Spinal cord (tissue), 10 donors: Measurements from ENCODE around the gene NR4A2. TPM values are rescaled to one million over a fixed set of nuclear protein-coding genes. Genes with fewer than 3 reads are reported as not detected.

Experiments used
- DNase-seq, 6 donors: peaks; one replicate each; pipeline versions ENCODE4 v3.0.0 to v3.0.0-alpha.2; 2013 to 2015; ENCODE audit warnings: low spot score in 6 of 6, low read depth in 4 of 6
- H3K27ac ChIP-seq: one replicate; pipeline ENCODE4 v1.5.1; 2013; ENCODE audit warnings: low read depth, low read length, control low read depth
- H3K27me3 ChIP-seq: one replicate; pipeline ENCODE4 v1.6.1; 2013; ENCODE audit warnings: low read length; ENCODE audit not compliant: control insufficient read depth, insufficient read depth
- H3K36me3 ChIP-seq: one replicate; pipeline ENCODE4 v1.6.1; 2013; ENCODE audit warnings: low read length; ENCODE audit not compliant: control insufficient read depth, insufficient read depth
- H3K4me1 ChIP-seq: one replicate; pipeline ENCODE4 v1.6.1; 2013; ENCODE audit warnings: low read length; ENCODE audit not compliant: control insufficient read depth, insufficient read depth
- H3K4me3 ChIP-seq: one replicate; pipeline ENCODE4 v1.5.1; 2013; ENCODE audit warnings: low read depth, low read length, control low read depth
- H3K9me3 ChIP-seq: one replicate; pipeline ENCODE4 v1.6.1; 2013; ENCODE audit warnings: low read length; ENCODE audit not compliant: control insufficient read depth, insufficient read depth
- WGBS: methylation state at CpG from one replicate; pipeline ENCODE4 v1.1.5; 2013; ENCODE audit warnings: missing lambda C conversion rate; ENCODE audit not compliant: insufficient coverage; 5-methylcytosine and 5-hydroxymethylcytosine counted together
- long read RNA-seq, 4 donors: transcript quantifications; one replicate each; lab custom pipeline, GENCODE V29; 2026
- polyA plus RNA-seq, 2 donors: library from polyadenylated mRNA; unstranded; fragments of 120-200 nt; gene quantifications; one replicate each; pipeline ENCODE4 v1.2.1, GENCODE V29; 2013; ENCODE audit not compliant: insufficient read length in 2 of 2
- total RNA-seq, 2 donors: library from RNA; depleted of rRNA in 1 of 2; stranded (reverse); fragments of 120-200 nt in 1 of 2; fragments of >200 nt in 1 of 2; gene quantifications; one replicate each; pipeline versions ENCODE4 v1.2.3 to v1.2.4, GENCODE V29; 2013 to 2014
- donor health status: healthy.

The NR4A2 gene
- 1 to 10 TPM; 4.0 to 6.4 TPM for total RNA-seq
- polyA plus RNA-seq = 1 to 10 TPM; 5.1 to 7.6 TPM
- long read RNA-seq, donor 1, partial matches to known transcripts = 0 of 3 reads
- long read RNA-seq, donor 1, other reads (novel, unspliced or antisense) = 0 of 3 reads
- long read RNA-seq, donor 2 = 0 reads
- long read RNA-seq, donor 3 = 0 reads
- long read RNA-seq, donor 4 = 0 reads

DNA sequence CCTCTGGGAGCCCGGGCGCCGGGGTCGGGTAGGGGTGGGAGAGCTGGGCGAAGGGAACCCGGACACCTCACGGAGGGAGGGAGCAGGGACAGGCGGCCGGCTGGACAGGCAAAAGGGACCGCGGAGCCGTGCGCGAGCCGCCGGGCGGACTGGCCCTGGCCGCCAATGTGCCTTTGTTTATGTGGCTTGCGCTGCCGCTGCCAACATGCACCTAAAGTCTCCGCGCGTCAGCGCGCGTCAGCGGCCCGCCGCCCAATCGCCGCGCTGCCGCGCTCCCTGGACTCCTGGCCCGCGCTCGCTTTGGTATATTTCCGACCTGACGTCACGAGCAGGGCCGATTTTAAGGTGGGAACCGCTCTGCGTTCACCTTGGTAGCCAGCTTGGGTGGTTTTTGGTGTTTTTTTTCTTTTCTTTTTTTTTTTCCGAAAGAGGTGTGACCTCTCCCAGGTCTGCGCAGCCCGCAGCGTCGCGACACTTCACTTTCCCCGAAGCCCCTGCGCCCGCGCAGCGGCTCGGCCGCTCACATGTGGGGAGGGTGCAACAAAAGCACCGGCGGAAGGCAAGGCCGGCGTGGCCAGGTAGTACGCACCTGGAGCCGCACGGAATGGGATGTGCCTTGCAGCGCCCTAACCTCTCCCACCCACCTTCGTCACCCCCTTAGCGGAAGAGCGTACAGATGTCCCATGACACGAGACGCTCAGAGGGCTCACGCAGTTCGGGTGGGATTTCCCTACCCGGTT is at the start of gene NR4A2:
TSS of gene NR4A2 (minus strand) at position 188 of the 740 bp plus-strand sequence. CDS start 2,535 bp downstream, outside the sequence.
- Histone ChIP-seq H3K4me3 (peak within 1 kb of the TSS; percentile 91), H3K36me3 (no peaks in the 10 kb centered on the region), H3K27ac (peak within 1 kb of the TSS; percentile 99), H3K9me3 (no peaks in the 10 kb centered on the region), H3K4me1 (peaks cover 49% of the 10 kb centered on the region), H3K27me3 (peaks cover 78% of the 10 kb centered on the region)
- peak in 3 of 6 donors; percentile 58 to 93 (median 91) for DNase-seq
- WGBS = under 1% methylated on average over 72 of the region's 72 CpGs

- H3K36me3 ChIP-seq = no peaks in the 10 kb centered on the region
- no peaks in the 10 kb centered on the region for H3K9me3 ChIP-seq
- no peak overlapping the region for H3K27ac ChIP-seq
- no peak for DNase-seq
- no peak overlapping the region for H3K4me3 ChIP-seq
- no peaks in the 10 kb centered on the region for H3K4me1 ChIP-seq
- no peaks in the 10 kb centered on the region for H3K27me3 ChIP-seq
- no CpG with 5 or more reads among the region's 1 CpG for WGBS
These were observed 47.7 kb upstream of the NR4A2 start for GRCh38 chr2:156380117-156380645.

GRCh38 chr2:156379714-156380113 is 47.2 kb upstream of the NR4A2 start:
- Histone ChIP-seq H3K4me1 (no peaks in the 10 kb centered on the region), H3K27ac (no peak overlapping the region), H3K36me3 (no peaks in the 10 kb centered on the region), H3K27me3 (no peaks in the 10 kb centered on the region), H3K4me3 (no peak overlapping the region), H3K9me3 (no peaks in the 10 kb centered on the region)
- DNase-seq = no peak
- no CpG with 5 or more reads among the region's 1 CpG for WGBS

DNA sequence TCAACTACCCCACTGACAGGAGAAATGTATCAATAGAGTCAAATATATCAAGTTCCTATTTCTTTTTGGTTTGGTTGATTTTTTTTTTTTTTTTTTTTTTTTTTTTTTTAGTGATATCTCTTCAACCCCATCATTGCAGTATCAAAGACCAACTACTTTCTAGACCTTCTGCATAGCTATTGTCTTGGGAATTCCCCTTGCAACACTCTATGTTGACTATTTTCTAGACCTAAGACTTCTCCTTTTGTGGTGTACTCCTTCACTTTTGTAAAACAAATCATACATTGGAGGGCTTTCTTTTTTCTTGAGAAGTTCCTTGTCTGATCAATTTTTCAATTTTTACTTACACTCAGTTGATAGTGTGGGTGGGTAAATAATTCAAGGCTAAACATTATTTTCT is 46.5 kb upstream of the NR4A2 start:
- Histone ChIP-seq H3K4me3 (no peak overlapping the region), H3K36me3 (no peaks in the 10 kb centered on the region), H3K27ac (no peak overlapping the region), H3K9me3 (no peaks in the 10 kb centered on the region), H3K4me1 (no peaks in the 10 kb centered on the region), H3K27me3 (no peaks in the 10 kb centered on the region)
- DNase-seq = no peak

GRCh38 chr2:156366753-156367152 is 34.2 kb upstream of the NR4A2 start:
- WGBS = 100% methylated on average over 1 of the region's 4 CpGs
- Histone ChIP-seq H3K27ac (no peak overlapping the region), H3K27me3 (no peaks in the 10 kb centered on the region), H3K4me3 (no peak overlapping the region), H3K4me1 (no peaks in the 10 kb centered on the region), H3K9me3 (no peaks in the 10 kb centered on the region), H3K36me3 (no peaks in the 10 kb centered on the region)
- no peak for DNase-seq

DNA sequence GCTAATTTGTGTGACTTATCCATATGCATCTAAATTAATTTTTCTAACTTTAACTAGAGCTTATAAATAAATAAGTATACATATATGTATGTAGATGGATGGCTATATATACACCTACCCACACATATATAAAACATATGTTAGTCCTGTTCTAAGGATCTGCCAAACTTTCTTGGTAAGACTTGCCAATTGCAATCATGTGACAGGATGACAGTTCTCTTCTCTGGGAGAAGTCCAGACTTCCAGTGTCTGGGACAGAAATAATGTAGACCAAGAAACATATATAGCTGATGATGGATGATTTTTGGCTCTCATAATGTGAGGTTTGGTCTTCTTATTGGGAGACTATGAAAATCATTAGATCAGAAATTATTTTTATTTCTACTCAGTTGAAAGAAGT is 30.6 kb upstream of the NR4A2 start:
- no peaks in the 10 kb centered on the region for H3K4me1 ChIP-seq
- peak in 1 of 6 donors; percentile 73 for DNase-seq

DNA sequence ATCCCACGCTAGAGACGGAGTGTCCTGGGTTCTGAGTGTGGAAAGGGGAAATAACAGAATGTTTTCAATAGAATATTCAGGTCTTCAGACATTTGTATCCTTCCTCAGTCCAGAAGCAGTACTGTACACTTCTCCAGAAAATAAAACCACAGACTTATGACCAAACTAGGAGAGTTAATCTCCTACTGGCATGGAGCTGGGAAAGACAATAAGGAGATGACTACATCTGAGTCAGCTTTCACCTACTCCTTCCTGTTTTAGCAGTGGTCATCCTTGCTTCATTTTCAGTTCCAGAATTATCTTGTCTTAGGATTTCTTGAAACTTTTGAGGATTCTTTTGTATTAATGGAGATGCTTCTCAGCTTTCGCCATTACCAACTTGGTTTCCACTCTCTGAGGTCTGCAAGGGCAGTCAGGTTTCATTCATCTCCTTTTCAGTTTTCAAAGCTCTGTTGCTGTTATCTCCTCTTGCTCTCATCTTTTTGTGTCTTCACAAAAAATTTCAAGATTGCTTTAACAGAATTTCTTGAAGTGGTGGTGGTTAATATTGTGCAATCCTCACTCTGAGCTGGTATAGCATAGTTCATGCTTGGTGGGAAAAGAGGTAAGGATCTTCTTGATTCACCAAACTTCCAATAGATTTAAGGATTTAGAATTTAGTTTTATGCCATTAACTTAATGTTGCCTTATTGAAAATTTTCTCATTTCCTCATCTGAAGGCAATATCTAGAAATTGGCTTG is 23.7 kb upstream of the NR4A2 start:
- WGBS = no CpG with 5 or more reads among the region's 3 CpGs
- no peaks in the 10 kb centered on the region for H3K9me3 ChIP-seq
- no peaks in the 10 kb centered on the region for H3K4me1 ChIP-seq
- H3K27me3 ChIP-seq = no peaks in the 10 kb centered on the region
- no peaks in the 10 kb centered on the region for H3K36me3 ChIP-seq
- no peak overlapping the region for H3K27ac ChIP-seq
- DNase-seq = no peak
- no peak overlapping the region for H3K4me3 ChIP-seq

More for the DNA sequence above, 30.6 kb upstream of the NR4A2 start:
- Histone ChIP-seq H3K36me3 (no peaks in the 10 kb centered on the region), H3K9me3 (no peaks in the 10 kb centered on the region), H3K4me3 (no peak overlapping the region), H3K27ac (no peak overlapping the region), H3K27me3 (no peaks in the 10 kb centered on the region)

- Histone ChIP-seq H3K4me1 (no peaks in the 10 kb centered on the region), H3K36me3 (no peaks in the 10 kb centered on the region), H3K4me3 (no peak overlapping the region), H3K27me3 (no peaks in the 10 kb centered on the region), H3K9me3 (no peaks in the 10 kb centered on the region), H3K27ac (no peak overlapping the region)
- WGBS = no CpG with 5 or more reads among the region's 1 CpG
- DNase-seq = no peak
These were observed 20.4 kb upstream of the NR4A2 start for GRCh38 chr2:156352911-156353310.

- Histone ChIP-seq H3K4me3 (no peak overlapping the region), H3K27me3 (no peaks in the 10 kb centered on the region), H3K9me3 (no peaks in the 10 kb centered on the region), H3K36me3 (no peaks in the 10 kb centered on the region), H3K4me1 (no peaks in the 10 kb centered on the region), H3K27ac (no peak overlapping the region)
- WGBS = 84% methylated on average over 7 of the region's 7 CpGs
- no peak for DNase-seq
These were observed 18.0 kb upstream of the NR4A2 start for GRCh38 chr2:156350374-156351142.
